HG02870 (cell line): ENCODE results near the gene DUOXA2.
"Not testable (repeated sequence)": the region's sequence is repeated elsewhere in the genome, so short reads cannot be mapped to it uniquely, and the experiment has no call there.

ENCODE experiments used
- ATAC-seq: cut with Tn5 transposase; IDR thresholded peaks from one replicate; pipeline ENCODE4 v1.9.1; 2021; ENCODE audit warnings: mild to moderate bottlenecking, moderate library complexity; ENCODE audit not compliant: unreplicated experiment

DUOXA2 gene

GRCh38 chr15:45114076-45114750 lies at the start of gene DUOXA2, which contains the start of gene DUOX2:
Gene DUOXA2, plus strand, starts transcription at chr15:45114326. Its CDS starts 280 bp downstream, at chr15:45114606.
Gene DUOX2, minus strand, starts transcription at chr15:45114172. Its CDS starts 761 bp downstream, at chr15:45113411.
- ATAC-seq, result no peak

- ATAC-seq, result no peak
These were observed 49.7 kb upstream of the DUOXA2 start for GRCh38 chr15:45064386-45064785.

- not testable (repeated sequence) for ATAC-seq
These were observed 44.2 kb upstream of the DUOXA2 start for GRCh38 chr15:45069942-45070360.

GRCh38 chr15:45073602-45074001 lies 40.5 kb upstream of the DUOXA2 start:
- ATAC-seq, result not testable (repeated sequence)

- not testable (repeated sequence) for ATAC-seq
These were observed 38.4 kb upstream of the DUOXA2 start for GRCh38 chr15:45075440-45076320.

- ATAC-seq, result not testable (repeated sequence)
These were observed 36.7 kb upstream of the DUOXA2 start for GRCh38 chr15:45077391-45077790.

- not testable (repeated sequence) for ATAC-seq
These were observed 34.9 kb upstream of the DUOXA2 start for GRCh38 chr15:45079201-45079600.

GRCh38 chr15:45079628-45080246 lies 34.4 kb upstream of the DUOXA2 start:
- not testable (repeated sequence) for ATAC-seq

GRCh38 chr15:45080593-45080992 lies 33.5 kb upstream of the DUOXA2 start:
- not testable (repeated sequence) for ATAC-seq

GRCh38 chr15:45082412-45082811 lies 31.7 kb upstream of the DUOXA2 start:
- not testable (repeated sequence) for ATAC-seq

- no peak for ATAC-seq
These were observed 30.9 kb upstream of the DUOXA2 start for GRCh38 chr15:45083223-45083622.

GRCh38 chr15:45084163-45084562 lies 30.0 kb upstream of the DUOXA2 start:
- no peak for ATAC-seq

GRCh38 chr15:45087513-45087912 lies 26.6 kb upstream of the DUOXA2 start:
- ATAC-seq, result no peak

GRCh38 chr15:45088801-45089711 lies 25.1 kb upstream of the DUOXA2 start:
- ATAC-seq, result no peak

GRCh38 chr15:45089712-45090373 lies 24.3 kb upstream of the DUOXA2 start:
- no peak for ATAC-seq

GRCh38 chr15:45091161-45091560 lies 23.0 kb upstream of the DUOXA2 start:
- no peak for ATAC-seq

- ATAC-seq, result no peak
These were observed 22.6 kb upstream of the DUOXA2 start for GRCh38 chr15:45091576-45091975.

GRCh38 chr15:45093013-45093412 lies 21.1 kb upstream of the DUOXA2 start:
- ATAC-seq, result no peak

GRCh38 chr15:45093622-45094357 lies 20.3 kb upstream of the DUOXA2 start:
- ATAC-seq, result no peak
